ENCODE results near the gene CHRNE. TPM values are rescaled to one million over a fixed set of nuclear protein-coding genes. Genes with fewer than 3 reads are reported as not detected.
"Not testable (repeated sequence)": the region's sequence is repeated elsewhere in the genome, so short reads cannot be mapped to it uniquely, and the experiment has no call there.

CHRNE gene
- total RNA-seq, 2 experiments from 2014 or later = 0.59 to 0.84 TPM

DNA sequence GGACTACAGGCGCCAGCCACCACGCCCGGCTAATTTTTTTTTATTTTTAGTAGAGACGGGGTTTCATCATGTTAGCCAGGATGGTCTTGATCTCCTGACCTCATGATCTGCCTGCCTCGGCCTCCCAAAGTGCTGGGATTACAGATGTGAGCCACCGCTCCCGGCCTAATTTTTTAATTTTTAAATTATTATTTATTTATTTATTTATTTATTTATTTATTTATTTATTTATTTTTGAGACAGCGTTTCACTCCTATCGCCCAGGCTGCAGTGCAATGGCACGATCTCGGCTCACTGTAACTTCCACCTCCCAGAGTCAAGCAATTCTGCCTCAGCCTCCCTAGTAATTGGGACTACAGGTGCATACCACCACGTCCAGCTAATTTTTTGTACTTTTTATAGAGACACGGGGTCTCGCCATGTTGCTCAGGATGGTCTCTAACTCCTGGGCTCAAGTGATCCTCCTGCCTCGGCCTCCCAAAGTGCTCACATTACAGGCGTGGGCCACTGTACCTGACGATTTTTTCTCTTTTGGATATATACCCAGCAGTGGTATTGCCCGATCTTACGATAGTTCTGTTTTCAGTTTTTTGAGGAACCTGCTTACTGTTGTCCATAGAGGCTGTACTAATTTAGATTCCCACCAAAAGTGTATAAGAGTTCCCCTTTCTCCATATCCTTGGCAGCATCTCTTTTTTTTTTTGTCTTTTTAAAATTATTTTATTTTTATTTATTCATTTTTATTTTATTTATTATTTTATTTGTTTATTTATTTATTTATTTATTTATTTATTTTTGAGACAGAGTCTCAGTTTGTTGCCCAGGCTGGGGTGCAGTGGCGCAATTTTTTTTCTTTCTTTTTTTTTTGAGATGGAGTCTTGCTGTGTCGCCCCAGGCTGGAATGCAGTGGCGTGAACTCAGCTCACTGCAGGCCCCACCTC is 33.6 kb downstream of the CHRNE start:
- H3K36me3 Mint-ChIP-seq (ENCODE audit: low read depth); ATAC-seq; H3K4me1 Mint-ChIP-seq; intact Hi-C loops (cut with DNase I, micrococcal nuclease); POLR2A ChIA-PET; H3K27me3 Mint-ChIP-seq; H3K27ac Mint-ChIP-seq; H3K9me3 Mint-ChIP-seq (ENCODE audit: low read depth); DNase-seq; H3K4me3 Mint-ChIP-seq: not testable (repeated sequence)
- CTCF ChIA-PET = interaction anchor here (0.6 to 0.7 kb wide), 2 partner anchors 11 to 23 kb away, joined by 3 read pairs; no protein-coding TSS in a partner anchor

DNA sequence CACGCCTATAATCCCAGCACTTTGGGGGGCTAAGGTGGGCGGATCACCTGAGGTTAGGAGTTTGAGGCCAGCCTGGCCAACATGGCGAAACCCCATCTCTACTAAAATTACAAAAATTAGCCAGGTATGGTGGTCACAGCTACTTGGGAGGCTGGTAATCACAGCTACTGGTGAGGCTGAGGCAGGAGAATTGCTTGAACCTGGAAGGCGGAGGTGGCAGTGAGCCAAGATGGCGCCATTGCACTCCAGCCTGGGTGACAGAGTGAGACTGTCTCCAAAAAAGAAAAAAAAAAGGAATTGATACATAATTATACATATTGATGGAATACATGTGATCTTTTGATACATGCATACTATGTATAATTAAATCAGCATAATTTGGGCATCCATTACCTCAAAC is 35.4 kb downstream of the CHRNE start:
- H3K27me3 Mint-ChIP-seq; DNase-seq; H3K9me3 Mint-ChIP-seq (ENCODE audit: low read depth); intact Hi-C loops (cut with DNase I, micrococcal nuclease); H3K27ac Mint-ChIP-seq; H3K36me3 Mint-ChIP-seq (ENCODE audit: low read depth); H3K4me1 Mint-ChIP-seq; H3K4me3 Mint-ChIP-seq; POLR2A ChIA-PET; ATAC-seq: not testable (repeated sequence)
- CTCF ChIA-PET = interaction anchor here (1.0 kb wide), 1 partner anchor 34 kb away, joined by 4 read pairs; no protein-coding TSS in a partner anchor

GRCh38 chr17:4863321-4863720 is 39.6 kb downstream of the CHRNE start:
- intact Hi-C loops (cut with DNase I, micrococcal nuclease) = no loop called here
- H3K27ac Mint-ChIP-seq = no peak overlapping the region
- ATAC-seq (no peak), DNase-seq (no peak)
- peaks cover 10% of the 10 kb centered on the region for H3K36me3 Mint-ChIP-seq (ENCODE audit: low read depth)
- no peaks in the 10 kb centered on the region for H3K9me3 Mint-ChIP-seq (ENCODE audit: low read depth)
- CTCF ChIA-PET = interaction anchor here (0.7 to 1.1 kb wide), 2 partner anchors 198 to 701 kb away, joined by 3 to 4 read pairs; no protein-coding TSS in a partner anchor
- H3K4me3 Mint-ChIP-seq = no peak overlapping the region
- peaks cover 7% of the 10 kb centered on the region for H3K4me1 Mint-ChIP-seq
- POLR2A ChIA-PET = no interaction called here
- H3K27me3 Mint-ChIP-seq = no peaks in the 10 kb centered on the region

GRCh38 chr17:4862720-4863119 is 40.2 kb downstream of the CHRNE start:
- no peak overlapping the region for H3K4me3 Mint-ChIP-seq
- POLR2A ChIA-PET = no interaction called here
- H3K4me1 Mint-ChIP-seq = peaks cover 9% of the 10 kb centered on the region
- CTCF ChIA-PET = interaction anchor here (0.7 to 1.1 kb wide), 2 partner anchors 199 to 700 kb away, joined by 3 to 4 read pairs; no protein-coding TSS in a partner anchor
- no peak overlapping the region for H3K27ac Mint-ChIP-seq
- intact Hi-C loops (cut with DNase I, micrococcal nuclease) = no loop called here
- ATAC-seq = no peak
- H3K36me3 Mint-ChIP-seq (ENCODE audit: low read depth) = peaks cover 9% of the 10 kb centered on the region
- no peaks in the 10 kb centered on the region for H3K27me3 Mint-ChIP-seq
- DNase-seq = no peak
- no peaks in the 10 kb centered on the region for H3K9me3 Mint-ChIP-seq (ENCODE audit: low read depth)

DNA sequence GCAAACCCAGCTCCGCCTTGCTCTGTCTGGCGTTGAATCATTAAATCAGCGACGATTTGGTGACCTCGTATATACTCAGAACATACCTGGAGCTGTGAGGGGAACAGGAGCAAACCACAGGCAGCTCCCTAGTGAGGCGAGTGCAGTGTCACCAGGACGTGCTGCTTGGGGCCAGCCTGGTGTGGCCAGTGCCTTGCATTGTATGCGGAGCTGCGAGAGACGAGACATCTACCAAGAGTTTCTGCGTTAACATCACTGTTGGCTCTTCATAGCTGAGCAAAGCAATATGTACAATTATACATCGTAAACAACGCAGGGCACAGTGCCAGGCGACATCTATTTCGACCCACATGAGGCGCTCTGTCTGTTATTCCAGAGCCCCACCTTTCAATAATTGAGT is 41.8 kb downstream of the CHRNE start:
- no peak overlapping the region for H3K27ac Mint-ChIP-seq
- DNase-seq = no peak
- H3K4me3 Mint-ChIP-seq = no peak overlapping the region
- ChIA-PET CTCF (interaction anchor here (0.6 to 1.1 kb wide), 2 partner anchors 30 to 104 kb away, joined by 3 to 4 read pairs; no protein-coding TSS in a partner anchor), POLR2A (no interaction called here)
- no peaks in the 10 kb centered on the region for H3K27me3 Mint-ChIP-seq
- no peaks in the 10 kb centered on the region for H3K9me3 Mint-ChIP-seq (ENCODE audit: low read depth)
- H3K36me3 Mint-ChIP-seq (ENCODE audit: low read depth) = peaks cover 9% of the 10 kb centered on the region
- H3K4me1 Mint-ChIP-seq = peaks cover 10% of the 10 kb centered on the region
- intact Hi-C loops (cut with DNase I, micrococcal nuclease) = no loop called here
- ATAC-seq = no peak

DNA sequence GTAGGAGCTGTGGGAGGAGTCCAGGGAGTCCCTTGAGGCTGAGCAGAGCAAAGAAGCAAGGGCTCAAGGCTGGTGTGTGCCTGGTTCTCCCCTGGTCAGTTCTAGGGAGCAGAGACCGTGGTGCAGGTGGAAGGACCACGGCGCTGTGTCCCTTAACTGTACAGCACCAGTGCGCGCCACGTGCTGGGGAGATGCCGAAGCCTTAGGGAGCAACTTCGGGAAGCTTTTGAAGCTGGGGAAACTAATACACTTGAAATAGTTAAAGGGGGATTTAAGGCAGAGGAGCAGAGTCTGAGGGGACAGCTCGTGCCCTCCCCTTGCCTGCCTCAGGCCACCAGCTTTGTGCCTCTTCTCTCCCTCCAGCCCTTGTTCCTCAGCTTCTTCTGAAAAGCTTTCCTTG is 42.2 kb downstream of the CHRNE start:
- peaks cover 9% of the 10 kb centered on the region for H3K36me3 Mint-ChIP-seq (ENCODE audit: low read depth)
- H3K4me1 Mint-ChIP-seq = peaks cover 10% of the 10 kb centered on the region
- no peaks in the 10 kb centered on the region for H3K27me3 Mint-ChIP-seq
- no peaks in the 10 kb centered on the region for H3K9me3 Mint-ChIP-seq (ENCODE audit: low read depth)
- H3K27ac Mint-ChIP-seq = no peak overlapping the region
- intact Hi-C loops (cut with DNase I, micrococcal nuclease) = no loop called here
- POLR2A ChIA-PET = no interaction called here
- no peak overlapping the region for H3K4me3 Mint-ChIP-seq
- CTCF ChIA-PET = interaction anchor here (1.1 kb wide), 1 partner anchor 30 kb away, joined by 4 read pairs; no protein-coding TSS in a partner anchor
- ATAC-seq (no peak), DNase-seq (no peak)

DNA sequence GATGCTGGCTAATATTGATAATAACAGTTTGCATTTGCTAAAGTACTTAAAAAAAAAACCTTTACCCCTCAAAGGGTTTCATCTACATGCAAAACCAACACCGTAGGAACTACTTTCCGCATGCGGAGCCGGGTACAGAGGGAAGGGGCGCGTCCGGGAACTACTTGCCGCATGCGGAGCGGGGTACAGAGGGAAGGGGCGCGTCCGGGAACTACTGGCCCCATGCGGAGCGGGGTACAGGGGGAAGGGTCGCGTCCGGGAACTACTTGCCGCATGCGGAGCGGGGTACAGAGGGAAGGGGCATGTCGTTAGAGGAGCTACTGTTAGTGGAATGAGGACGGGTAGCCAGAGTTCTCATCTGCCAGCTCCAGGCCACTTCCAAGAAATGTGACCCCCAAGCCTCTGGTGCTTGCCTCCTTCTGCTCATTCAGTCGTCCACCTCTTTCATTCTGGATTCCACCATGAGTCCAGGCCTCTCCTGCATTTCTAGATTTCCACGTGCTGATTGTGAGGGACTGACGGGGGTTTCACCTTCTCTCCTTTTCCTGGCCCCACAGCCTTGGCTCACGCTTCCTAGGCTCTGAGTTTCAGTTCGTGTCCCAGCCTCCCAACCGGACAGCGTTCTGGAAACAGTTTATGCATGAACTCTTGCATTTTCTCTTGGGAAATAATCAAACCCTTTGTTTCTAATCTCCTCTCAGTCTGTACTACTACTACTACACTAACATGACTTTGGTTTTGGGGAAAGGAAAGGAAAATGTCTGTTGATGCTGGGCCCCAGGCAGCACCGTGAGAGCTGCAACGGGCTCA is 42.9 kb downstream of the CHRNE start:
- POLR2A ChIA-PET = no interaction called here
- no peak for ATAC-seq
- peaks cover 10% of the 10 kb centered on the region for H3K4me1 Mint-ChIP-seq

DNA sequence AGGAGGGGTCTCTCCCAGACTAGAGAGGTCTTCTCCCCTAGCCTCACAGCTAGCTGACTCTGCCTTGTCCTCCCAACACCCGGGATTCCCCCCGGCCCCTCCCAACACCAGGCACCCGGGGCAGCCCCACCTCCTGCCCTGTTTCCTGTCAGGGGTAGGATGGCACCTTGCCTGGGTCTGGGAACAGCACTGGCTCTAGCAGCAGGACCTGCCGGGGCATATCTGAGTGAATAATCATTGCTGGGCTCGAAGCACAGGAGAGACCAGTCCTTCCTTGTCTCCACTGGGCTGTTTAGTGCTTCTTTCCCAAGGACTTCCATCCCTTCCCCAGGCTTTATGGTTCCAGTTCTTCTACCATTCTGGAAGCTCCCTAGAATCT is 44.0 kb downstream of the CHRNE start:
- H3K36me3 Mint-ChIP-seq (ENCODE audit: low read depth) = peaks cover 9% of the 10 kb centered on the region
- ChIA-PET POLR2A (no interaction called here), CTCF (no interaction called here)
- peaks cover 14% of the 10 kb centered on the region for H3K4me1 Mint-ChIP-seq
- no peak for ATAC-seq
- intact Hi-C loops (cut with DNase I, micrococcal nuclease) = no loop called here
- H3K27ac Mint-ChIP-seq = no peak overlapping the region
- H3K4me3 Mint-ChIP-seq = no peak overlapping the region
- DNase-seq = no peak
- H3K27me3 Mint-ChIP-seq = no peaks in the 10 kb centered on the region
- no peaks in the 10 kb centered on the region for H3K9me3 Mint-ChIP-seq (ENCODE audit: low read depth)

More for the DNA sequence above, 42.9 kb downstream of the CHRNE start:
- Mint-ChIP-seq H3K9me3 (ENCODE audit: low read depth) (no peaks in the 10 kb centered on the region), H3K27me3 (no peaks in the 10 kb centered on the region), H3K36me3 (ENCODE audit: low read depth) (peaks cover 8% of the 10 kb centered on the region), H3K27ac (no peak overlapping the region), H3K4me3 (no peak overlapping the region)
- DNase-seq = no peak
- CTCF ChIA-PET = interaction anchor here (1.1 kb wide), 1 partner anchor 31 kb away, joined by 4 read pairs; no protein-coding TSS in a partner anchor
- intact Hi-C loops (cut with DNase I, micrococcal nuclease) = no loop called here

DNA sequence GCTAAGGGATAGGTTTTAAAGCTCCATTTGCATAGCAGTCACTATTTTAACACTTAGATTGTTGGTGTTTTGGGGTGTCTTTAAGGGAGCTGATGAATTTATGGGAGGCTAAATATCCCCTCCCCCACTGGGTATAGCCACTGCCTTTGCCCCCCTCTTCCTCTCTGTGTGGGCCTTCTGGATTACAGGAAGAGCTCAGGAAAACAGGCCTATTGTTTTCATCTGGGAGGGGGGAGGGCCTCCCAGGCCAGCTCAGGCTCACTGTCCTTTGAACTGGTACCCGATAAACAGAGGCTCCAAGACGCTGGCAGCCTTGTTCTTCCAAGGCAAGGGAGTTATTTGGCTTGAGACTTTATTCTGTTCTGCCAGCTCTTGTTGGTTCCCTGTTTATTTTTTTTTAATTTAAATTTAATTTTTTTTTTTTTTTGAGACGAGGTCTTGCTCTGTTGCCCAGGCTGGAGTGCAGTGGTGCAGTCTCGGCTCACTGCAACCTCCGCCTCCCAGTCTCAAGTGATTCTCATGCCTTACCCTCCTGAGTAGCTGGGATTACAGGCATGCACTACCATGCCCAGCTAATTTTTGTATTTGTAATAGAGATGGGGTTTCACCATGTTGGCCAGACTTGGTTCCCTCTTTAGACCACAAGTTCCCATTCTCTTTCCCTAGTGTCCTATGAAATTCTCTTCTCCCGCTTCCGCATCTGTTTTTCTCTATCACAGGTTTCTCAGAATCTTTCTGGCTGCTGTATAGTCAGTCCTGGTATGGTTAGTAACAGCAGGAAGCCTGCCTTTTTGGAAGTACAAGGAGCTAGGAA is 44.6 kb downstream of the CHRNE start:
- Mint-ChIP-seq H3K27me3 (no peaks in the 10 kb centered on the region), H3K4me3 (no peak overlapping the region), H3K36me3 (ENCODE audit: low read depth) (peaks cover 9% of the 10 kb centered on the region), H3K9me3 (ENCODE audit: low read depth) (no peaks in the 10 kb centered on the region), H3K27ac (no peak overlapping the region), H3K4me1 (peaks cover 14% of the 10 kb centered on the region)
- CTCF ChIA-PET = interaction anchor here (0.6 kb wide), 1 partner anchor 12 kb away, joined by 3 read pairs; no protein-coding TSS in a partner anchor
- DNase-seq = no peak
- POLR2A ChIA-PET = interaction anchor here (0.5 to 0.7 kb wide), 3 partner anchors 232 to 620 kb away, joined by 3 to 4 read pairs (median 3); no protein-coding TSS in a partner anchor
- no peak for ATAC-seq
- intact Hi-C loops (cut with DNase I, micrococcal nuclease) = no loop called here

DNA sequence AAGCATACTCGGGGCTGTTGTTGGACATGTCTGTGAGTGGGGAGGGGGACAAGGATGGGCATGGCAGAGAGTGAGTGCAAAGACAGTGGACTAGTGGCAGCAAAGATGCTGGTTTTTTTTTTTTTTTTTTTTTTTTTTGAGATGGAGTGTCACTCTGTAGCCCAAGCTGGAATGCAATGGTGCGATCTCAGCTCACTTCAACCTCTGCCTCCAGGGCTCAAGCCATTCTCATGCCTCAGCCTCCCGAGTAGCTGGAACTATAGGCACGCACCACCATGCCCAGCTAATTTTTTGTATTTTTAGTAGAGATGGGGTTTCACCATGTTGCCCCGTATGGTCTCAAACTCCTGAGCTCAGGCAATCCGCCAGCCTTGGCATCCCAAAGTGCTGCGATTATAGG is 45.6 kb downstream of the CHRNE start:
- CTCF ChIA-PET; H3K4me3 Mint-ChIP-seq; H3K27ac Mint-ChIP-seq; ATAC-seq; intact Hi-C loops (cut with DNase I, micrococcal nuclease); H3K9me3 Mint-ChIP-seq (ENCODE audit: low read depth); DNase-seq; H3K27me3 Mint-ChIP-seq: not testable (repeated sequence)
- peaks cover 10% of the 10 kb centered on the region for H3K36me3 Mint-ChIP-seq (ENCODE audit: low read depth)
- H3K4me1 Mint-ChIP-seq = peaks cover 16% of the 10 kb centered on the region
- POLR2A ChIA-PET = interaction anchor here (0.5 kb wide), 1 partner anchor 463 kb away, joined by 3 read pairs; no protein-coding TSS in a partner anchor

GRCh38 chr17:4856937-4857314 is 46.0 kb downstream of the CHRNE start:
- ChIA-PET POLR2A (no interaction called here), CTCF (no interaction called here)
- Mint-ChIP-seq H3K36me3 (ENCODE audit: low read depth) (peaks cover 13% of the 10 kb centered on the region), H3K27ac (no peak overlapping the region), H3K4me3 (no peak overlapping the region), H3K27me3 (no peaks in the 10 kb centered on the region), H3K4me1 (peaks cover 20% of the 10 kb centered on the region), H3K9me3 (ENCODE audit: low read depth) (no peaks in the 10 kb centered on the region)
- no peak for DNase-seq
- no peak for ATAC-seq
- intact Hi-C loops (cut with DNase I, micrococcal nuclease) = no loop called here
